Upper lobe of left lung (tissue), 6 donors: ENCODE measurements around the gene LBX1. TPM values are rescaled to one million over a fixed set of nuclear protein-coding genes. Genes with fewer than 3 reads are reported as not detected.
"Not testable (repeated sequence)": the region's sequence is repeated elsewhere in the genome, so short reads cannot be mapped to it uniquely, and the experiment has no call there.

Experiments used
- ATAC-seq, 2 donors: fragments of 200-7000 bp; cut with Tn5 transposase; one replicate each; pipeline ENCODE4 v1.9.1; 2022; ENCODE audit warnings: mild to moderate bottlenecking in 2 of 2, moderate library complexity in 2 of 2; ENCODE audit not compliant: low FRiP score in 2 of 2
- DNase-seq, 2 donors: peaks; one replicate each; pipeline ENCODE4 v3.0.0-alpha.2; 2019 to 2020
- H3K27ac ChIP-seq, 4 donors: fragments of 200-600 bp; sonication (generic); one replicate each; pipeline ENCODE4 v1.5.1; 2016 to 2019
- H3K27me3 ChIP-seq, 4 donors: fragments of 200-600 bp; sonication (generic); one replicate each; pipeline ENCODE4 v1.5.1; 2017 to 2019
- H3K36me3 ChIP-seq, 4 donors: fragments of 200-600 bp; sonication (generic); one replicate each; pipeline ENCODE4 v1.5.1; 2016 to 2019
- H3K4me1 ChIP-seq, 4 donors: fragments of 200-600 bp; sonication (generic); one replicate each; pipeline ENCODE4 v1.5.1; 2018 to 2019
- H3K4me3 ChIP-seq, 4 donors: fragments of 200-600 bp; sonication (generic); one replicate each; pipeline ENCODE4 v1.5.1; 2017 to 2019; ENCODE audit warnings: mild to moderate bottlenecking in 2 of 4, moderate library complexity in 1 of 4
- H3K9me3 ChIP-seq, 4 donors: fragments of 200-600 bp; sonication (generic); one replicate each; pipeline ENCODE4 v1.5.1; 2018 to 2019
- CTCF ChIP-seq, 6 experiments: fragments of 450-650 bp in 4 of 6; fragments of 200-600 bp in 2 of 6; sonication (generic) in 2 of 6; IDR thresholded peaks; one replicate each; pipeline ENCODE4 v1.5.1; 2016 to 2019; ENCODE audit warnings: antibody characterized with exemption in 6 of 6
- EP300 ChIP-seq, 4 donors: sonication (generic); formaldehyde crosslinking; IDR thresholded peaks; one replicate each; pipeline ENCODE4 v1.5.1; 2017; ENCODE audit warnings: antibody characterized with exemption in 4 of 4, control low read depth in 2 of 4
- POLR2A ChIP-seq, 4 donors: fragments of 450-650 bp; IDR thresholded peaks; one replicate each; pipeline ENCODE4 v1.5.1; 2016 to 2017; ENCODE audit warnings: antibody characterized with exemption in 4 of 4, mild to moderate bottlenecking in 2 of 4
- POLR2AphosphoS5 ChIP-seq, 2 donors: sonication (generic); formaldehyde crosslinking; IDR thresholded peaks; one replicate each; pipeline ENCODE4 v1.5.1; 2017; ENCODE audit warnings: antibody characterized with exemption in 2 of 2
- WGBS, 2 donors: methylation state at CpG; one replicate each; pipeline ENCODE4 v1.1.5; 2017 to 2018; 5-methylcytosine and 5-hydroxymethylcytosine counted together
- total RNA-seq, 6 donors: library from RNA; depleted of rRNA in 4 of 6; stranded (reverse); fragments of >200 nt in 4 of 6; gene quantifications; one replicate each; pipeline versions ENCODE4 v1.1.0 to v1.2.1, GENCODE V29; 2016 to 2021
- donor health status: DM: no; HTN: no; CAD: no; lungs with moderate emphysema.
- donor health status: DM: no; HTN: yes; CAD: no; lungs with severe emphysema.

LBX1 gene
- total RNA-seq, 6 donors from 2014 or later: 0.11 to 0.20 TPM; not detected in 4

- Histone ChIP-seq H3K36me3 (no peaks in the 10 kb centered on the region), H3K27ac (no peak overlapping the region), H3K4me3 (no peak overlapping the region), H3K4me1 (no peaks in the 10 kb centered on the region), H3K27me3 (peaks cover 0 to 2% (median 0%) of the 10 kb centered on the region in 4 donors), H3K9me3 (no peaks in the 10 kb centered on the region)
- DNase-seq (no peak), ATAC-seq (no peak)
- WGBS, 2 donors: 36% methylated on average over 2 of the region's 2 CpGs; no CpG with 5 or more reads in 1 of the 2 donors
- TF ChIP-seq CTCF (IDR thresholded peaks at IDR 0.05) (no peak), EP300 (IDR thresholded peaks at IDR 0.05) (no peak), POLR2A (IDR thresholded peaks at IDR 0.05) (no peak), POLR2AphosphoS5 (IDR thresholded peaks at IDR 0.05) (no peak)
Observed at GRCh38 chr10:101207026-101207425, 22.2 kb downstream of the LBX1 start.

- H3K27me3 ChIP-seq: not testable (repeated sequence)
Observed at GRCh38 chr10:101202667-101203066, 26.6 kb downstream of the LBX1 start.

GRCh38 chr10:101198326-101198977, 30.8 kb downstream of the LBX1 start:
- 76 to 80% methylated on average over 8 of the region's 8 CpGs for WGBS, 2 donors
- H3K4me3 ChIP-seq, H3K4me1 ChIP-seq, H3K27ac ChIP-seq, H3K36me3 ChIP-seq, ATAC-seq, DNase-seq, H3K9me3 ChIP-seq, H3K27me3 ChIP-seq: not testable (repeated sequence)

More at GRCh38 chr10:101202667-101203066, 26.6 kb downstream of the LBX1 start:
- not testable (repeated sequence) for H3K9me3 ChIP-seq, H3K36me3 ChIP-seq, ATAC-seq, H3K4me1 ChIP-seq, H3K27ac ChIP-seq, DNase-seq, H3K4me3 ChIP-seq
- 61 to 63% methylated on average over 4 of the region's 4 CpGs for WGBS, 2 donors

GRCh38 chr10:101195921-101196320, 33.3 kb downstream of the LBX1 start:
- WGBS, 2 donors: 93% methylated on average over 5 of the region's 5 CpGs; no CpG with 5 or more reads in 1 of the 2 donors
- peak in 1 of 2 donors; percentile 42 for ATAC-seq

GRCh38 chr10:101189461-101190401, 39.5 kb downstream of the LBX1 start:
- Histone ChIP-seq H3K4me3 (no peak overlapping the region), H3K27me3 (no peaks in the 10 kb centered on the region), H3K9me3 (no peaks in the 10 kb centered on the region), H3K4me1 (no peaks in the 10 kb centered on the region), H3K36me3 (no peaks in the 10 kb centered on the region), H3K27ac (no peak overlapping the region)
- DNase-seq (no peak), ATAC-seq (no peak)
- TF ChIP-seq EP300 (IDR thresholded peaks at IDR 0.05) (no peak), POLR2AphosphoS5 (IDR thresholded peaks at IDR 0.05) (no peak), CTCF (IDR thresholded peaks at IDR 0.05) (no peak), POLR2A (IDR thresholded peaks at IDR 0.05) (no peak)
- 43 to 45% methylated on average over 11 to 12 of the region's 12 CpGs for WGBS, 2 donors

More at GRCh38 chr10:101195921-101196320, 33.3 kb downstream of the LBX1 start:
- no peak for DNase-seq
- Histone ChIP-seq H3K4me3 (no peak overlapping the region), H3K4me1 (no peaks in the 10 kb centered on the region), H3K9me3 (no peaks in the 10 kb centered on the region), H3K36me3 (no peaks in the 10 kb centered on the region), H3K27ac (no peak overlapping the region), H3K27me3 (no peaks in the 10 kb centered on the region)
- TF ChIP-seq POLR2AphosphoS5 (IDR thresholded peaks at IDR 0.05): no peak
- no peak for TF ChIP-seq CTCF (IDR thresholded peaks at IDR 0.05)
- TF ChIP-seq POLR2A (IDR thresholded peaks at IDR 0.05): no peak
- TF ChIP-seq EP300 (IDR thresholded peaks at IDR 0.05): no peak
